DMS53 (cell line): ENCODE data around the gene DDX11.
"Not testable (repeated sequence)": the region's sequence is repeated elsewhere in the genome, so short reads cannot be mapped to it uniquely, and the experiment has no call there.

Source experiments
- DNase-seq: peaks from one replicate; lab custom pipeline; 2025; lab: John Stamatoyannopoulos, UW

Gene DDX11

GRCh38 chr12:31073527-31074332, at the start of gene DDX11:
Gene DDX11, plus strand, starts transcription at chr12:31073860. Its CDS starts 4,534 bp downstream, at chr12:31078394.
- peak; percentile 99 for DNase-seq

GRCh38 chr12:31026202-31026601, 47.5 kb upstream of the DDX11 start:
- peak; percentile 84 for DNase-seq

- not testable (repeated sequence) for DNase-seq
Measured at GRCh38 chr12:31027006-31027405, 46.7 kb upstream of the DDX11 start.

GRCh38 chr12:31029468-31029867, 44.2 kb upstream of the DDX11 start:
- DNase-seq, result no peak

- DNase-seq, result no peak
Measured at GRCh38 chr12:31029916-31030562, 43.6 kb upstream of the DDX11 start.

GRCh38 chr12:31031951-31032335, 41.7 kb upstream of the DDX11 start:
- no peak for DNase-seq

- no peak for DNase-seq
Measured at GRCh38 chr12:31033146-31033545, 40.5 kb upstream of the DDX11 start.

- no peak for DNase-seq
Measured at GRCh38 chr12:31033681-31034080, 40.0 kb upstream of the DDX11 start.

- no peak for DNase-seq
Measured at GRCh38 chr12:31034372-31034771, 39.3 kb upstream of the DDX11 start.

- DNase-seq, result no peak
Measured at GRCh38 chr12:31035226-31035625, 38.4 kb upstream of the DDX11 start.

- DNase-seq, result peak; percentile 71
Measured at GRCh38 chr12:31035967-31036665, 37.5 kb upstream of the DDX11 start.

GRCh38 chr12:31037028-31037427, 36.6 kb upstream of the DDX11 start:
- DNase-seq, result no peak

GRCh38 chr12:31037931-31038330, 35.7 kb upstream of the DDX11 start:
- no peak for DNase-seq

- DNase-seq, result no peak
Measured at GRCh38 chr12:31041033-31041564, 32.6 kb upstream of the DDX11 start.

GRCh38 chr12:31050143-31050542, 23.5 kb upstream of the DDX11 start:
- not testable (repeated sequence) for DNase-seq

- not testable (repeated sequence) for DNase-seq
Measured at GRCh38 chr12:31050548-31050947, 23.1 kb upstream of the DDX11 start.

GRCh38 chr12:31051692-31052091, 22.0 kb upstream of the DDX11 start:
- DNase-seq, result not testable (repeated sequence)

GRCh38 chr12:31052121-31052520, 21.5 kb upstream of the DDX11 start:
- not testable (repeated sequence) for DNase-seq

- not testable (repeated sequence) for DNase-seq
Measured at GRCh38 chr12:31052666-31053439, 20.8 kb upstream of the DDX11 start.

GRCh38 chr12:31053944-31054343, 19.7 kb upstream of the DDX11 start:
- peak; percentile 46 for DNase-seq

- DNase-seq, result no peak
Measured at GRCh38 chr12:31057671-31058070, 16.0 kb upstream of the DDX11 start.

GRCh38 chr12:31066196-31066595, 7.5 kb upstream of the DDX11 start:
- DNase-seq, result not testable (repeated sequence)
